Liver (tissue), 3 donors: Measurements from ENCODE around the gene PRLHR.

Source experiments
- ATF3 ChIP-seq: IDR thresholded peaks from 2 replicates; pipeline ENCODE4 v1.6.1; 2016; ENCODE audit warnings: antibody characterized with exemption
- JUND ChIP-seq, 2 donors: IDR thresholded peaks; 2 replicates each; pipeline ENCODE4 v1.6.1; 2016; ENCODE audit warnings: antibody characterized with exemption in 2 of 2
- MAX ChIP-seq: IDR thresholded peaks from 2 replicates; pipeline ENCODE4 v1.6.1; 2016; ENCODE audit warnings: antibody characterized with exemption
- RAD21 ChIP-seq, 2 donors: IDR thresholded peaks; 2 replicates each; pipeline ENCODE4 v1.6.1; 2016; ENCODE audit warnings: antibody characterized with exemption in 2 of 2, mild to moderate bottlenecking in 2 of 2
- RXRA ChIP-seq, 2 donors: IDR thresholded peaks; 2 replicates each; pipeline ENCODE4 v1.6.1; 2017 to 2018; ENCODE audit warnings: antibody characterized with exemption in 2 of 2, mild to moderate bottlenecking in 1 of 2
- SP1 ChIP-seq: IDR thresholded peaks from 2 replicates; pipeline ENCODE4 v1.6.1; 2018; ENCODE audit warnings: antibody characterized with exemption, mild to moderate bottlenecking
- TAF1 ChIP-seq: conservative IDR thresholded peaks from 2 replicates; pipeline ENCODE4 v1.6.1; 2016; ENCODE audit warnings: antibody characterized with exemption, mild to moderate bottlenecking
- YY1 ChIP-seq: IDR thresholded peaks from 2 replicates; pipeline ENCODE4 v1.6.1; 2016; ENCODE audit warnings: antibody characterized with exemption, mild to moderate bottlenecking
- TF ChIP-seq, protein P1 (sequence below): fragments of 150-350 bp; IDR thresholded peaks from 2 replicates; pipeline ENCODE4 v1.5.1; 2017; ENCODE audit warnings: improper control_type of control experiment, low read depth, low read length; ENCODE audit not compliant: missing input control
- TF ChIP-seq, protein P2 (sequence below): IDR thresholded peaks from 2 replicates; pipeline ENCODE4 v1.6.1; 2016; ENCODE audit warnings: antibody characterized with exemption, mild to moderate bottlenecking
- TF ChIP-seq, protein P3 (sequence below): IDR thresholded peaks from 2 replicates; pipeline ENCODE4 v1.6.1; 2016; ENCODE audit warnings: antibody characterized with exemption
- donor health status: healthy.
- donor health status: healthy.

DNA sequence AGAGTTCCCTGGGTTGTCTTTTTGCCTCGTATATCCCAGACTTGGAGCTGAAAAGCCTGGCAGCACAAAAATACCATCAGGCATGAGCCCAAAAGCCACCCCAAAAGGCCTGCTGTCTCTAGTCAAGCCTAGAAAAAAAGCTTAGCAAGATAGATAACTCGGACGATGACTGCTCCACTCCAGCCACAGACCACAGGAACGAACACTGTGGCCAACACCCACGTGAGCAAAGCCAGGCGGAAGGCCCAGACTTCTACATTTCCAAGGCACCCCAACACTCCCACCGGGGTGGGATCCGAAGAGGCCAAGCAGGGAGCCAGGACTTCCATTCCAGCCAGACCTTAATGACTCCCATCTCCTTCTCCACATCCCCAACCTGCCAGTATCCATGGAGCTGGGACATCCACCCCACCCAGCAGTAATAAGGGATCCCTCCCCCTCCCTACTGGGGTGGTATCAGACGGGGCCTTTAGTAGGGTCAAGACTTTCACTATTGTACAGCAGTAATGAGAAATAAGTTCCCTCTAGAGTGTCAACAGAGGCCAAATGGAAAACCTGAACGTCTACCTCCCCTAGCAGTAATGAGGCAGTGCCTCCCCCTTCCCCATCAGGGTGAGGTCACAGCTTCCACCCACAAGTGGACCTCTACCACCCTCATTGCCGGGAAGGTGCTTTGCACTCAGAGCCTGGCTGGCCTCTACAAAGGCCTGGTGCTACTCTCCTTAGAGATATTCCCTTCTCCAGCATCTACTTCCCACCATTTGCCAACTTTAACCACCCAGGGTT is 23.0 kb downstream of the PRLHR start:
- no peak for TF ChIP-seq TAF1
- TF ChIP-seq, protein P1, sequence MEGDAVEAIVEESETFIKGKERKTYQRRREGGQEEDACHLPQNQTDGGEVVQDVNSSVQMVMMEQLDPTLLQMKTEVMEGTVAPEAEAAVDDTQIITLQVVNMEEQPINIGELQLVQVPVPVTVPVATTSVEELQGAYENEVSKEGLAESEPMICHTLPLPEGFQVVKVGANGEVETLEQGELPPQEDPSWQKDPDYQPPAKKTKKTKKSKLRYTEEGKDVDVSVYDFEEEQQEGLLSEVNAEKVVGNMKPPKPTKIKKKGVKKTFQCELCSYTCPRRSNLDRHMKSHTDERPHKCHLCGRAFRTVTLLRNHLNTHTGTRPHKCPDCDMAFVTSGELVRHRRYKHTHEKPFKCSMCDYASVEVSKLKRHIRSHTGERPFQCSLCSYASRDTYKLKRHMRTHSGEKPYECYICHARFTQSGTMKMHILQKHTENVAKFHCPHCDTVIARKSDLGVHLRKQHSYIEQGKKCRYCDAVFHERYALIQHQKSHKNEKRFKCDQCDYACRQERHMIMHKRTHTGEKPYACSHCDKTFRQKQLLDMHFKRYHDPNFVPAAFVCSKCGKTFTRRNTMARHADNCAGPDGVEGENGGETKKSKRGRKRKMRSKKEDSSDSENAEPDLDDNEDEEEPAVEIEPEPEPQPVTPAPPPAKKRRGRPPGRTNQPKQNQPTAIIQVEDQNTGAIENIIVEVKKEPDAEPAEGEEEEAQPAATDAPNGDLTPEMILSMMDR, result no peak
- no peak for TF ChIP-seq RXRA (IDR thresholded peaks at IDR 0.05)
- no peak for TF ChIP-seq YY1
- TF ChIP-seq RAD21 (IDR thresholded peaks at IDR 0.05), result no peak
- no peak for TF ChIP-seq SP1
- TF ChIP-seq, protein P2, sequence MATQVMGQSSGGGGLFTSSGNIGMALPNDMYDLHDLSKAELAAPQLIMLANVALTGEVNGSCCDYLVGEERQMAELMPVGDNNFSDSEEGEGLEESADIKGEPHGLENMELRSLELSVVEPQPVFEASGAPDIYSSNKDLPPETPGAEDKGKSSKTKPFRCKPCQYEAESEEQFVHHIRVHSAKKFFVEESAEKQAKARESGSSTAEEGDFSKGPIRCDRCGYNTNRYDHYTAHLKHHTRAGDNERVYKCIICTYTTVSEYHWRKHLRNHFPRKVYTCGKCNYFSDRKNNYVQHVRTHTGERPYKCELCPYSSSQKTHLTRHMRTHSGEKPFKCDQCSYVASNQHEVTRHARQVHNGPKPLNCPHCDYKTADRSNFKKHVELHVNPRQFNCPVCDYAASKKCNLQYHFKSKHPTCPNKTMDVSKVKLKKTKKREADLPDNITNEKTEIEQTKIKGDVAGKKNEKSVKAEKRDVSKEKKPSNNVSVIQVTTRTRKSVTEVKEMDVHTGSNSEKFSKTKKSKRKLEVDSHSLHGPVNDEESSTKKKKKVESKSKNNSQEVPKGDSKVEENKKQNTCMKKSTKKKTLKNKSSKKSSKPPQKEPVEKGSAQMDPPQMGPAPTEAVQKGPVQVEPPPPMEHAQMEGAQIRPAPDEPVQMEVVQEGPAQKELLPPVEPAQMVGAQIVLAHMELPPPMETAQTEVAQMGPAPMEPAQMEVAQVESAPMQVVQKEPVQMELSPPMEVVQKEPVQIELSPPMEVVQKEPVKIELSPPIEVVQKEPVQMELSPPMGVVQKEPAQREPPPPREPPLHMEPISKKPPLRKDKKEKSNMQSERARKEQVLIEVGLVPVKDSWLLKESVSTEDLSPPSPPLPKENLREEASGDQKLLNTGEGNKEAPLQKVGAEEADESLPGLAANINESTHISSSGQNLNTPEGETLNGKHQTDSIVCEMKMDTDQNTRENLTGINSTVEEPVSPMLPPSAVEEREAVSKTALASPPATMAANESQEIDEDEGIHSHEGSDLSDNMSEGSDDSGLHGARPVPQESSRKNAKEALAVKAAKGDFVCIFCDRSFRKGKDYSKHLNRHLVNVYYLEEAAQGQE, result no peak
- no peak for TF ChIP-seq MAX
- TF ChIP-seq ATF3, result no peak
- no peak for TF ChIP-seq JUND (IDR thresholded peaks at IDR 0.05)
- TF ChIP-seq, protein P3, sequence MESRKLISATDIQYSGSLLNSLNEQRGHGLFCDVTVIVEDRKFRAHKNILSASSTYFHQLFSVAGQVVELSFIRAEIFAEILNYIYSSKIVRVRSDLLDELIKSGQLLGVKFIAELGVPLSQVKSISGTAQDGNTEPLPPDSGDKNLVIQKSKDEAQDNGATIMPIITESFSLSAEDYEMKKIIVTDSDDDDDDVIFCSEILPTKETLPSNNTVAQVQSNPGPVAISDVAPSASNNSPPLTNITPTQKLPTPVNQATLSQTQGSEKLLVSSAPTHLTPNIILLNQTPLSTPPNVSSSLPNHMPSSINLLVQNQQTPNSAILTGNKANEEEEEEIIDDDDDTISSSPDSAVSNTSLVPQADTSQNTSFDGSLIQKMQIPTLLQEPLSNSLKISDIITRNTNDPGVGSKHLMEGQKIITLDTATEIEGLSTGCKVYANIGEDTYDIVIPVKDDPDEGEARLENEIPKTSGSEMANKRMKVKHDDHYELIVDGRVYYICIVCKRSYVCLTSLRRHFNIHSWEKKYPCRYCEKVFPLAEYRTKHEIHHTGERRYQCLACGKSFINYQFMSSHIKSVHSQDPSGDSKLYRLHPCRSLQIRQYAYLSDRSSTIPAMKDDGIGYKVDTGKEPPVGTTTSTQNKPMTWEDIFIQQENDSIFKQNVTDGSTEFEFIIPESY, result no peak
